Natural killer cell (primary cell): Measurements from ENCODE around the gene HES2. TPM values are rescaled to one million over a fixed set of nuclear protein-coding genes. Genes with fewer than 3 reads are reported as not detected.
"Not testable (repeated sequence)": the region's sequence is repeated elsewhere in the genome, so short reads cannot be mapped to it uniquely, and the experiment has no call there.

Experiments
- ATAC-seq, 3 donors: fragments of 150-1000 bp in 2 of 3; fragments of 200-7000 bp in 1 of 3; cut with Tn5 transposase; 1 replicate in 1 of 3; 2 replicates in 2 of 3; pipeline ENCODE4 v1.10.0; 2021; ENCODE audit warnings: mild to moderate bottlenecking in 2 of 3, moderate library complexity in 2 of 3
- DNase-seq, 2 donors: peaks; one replicate each; pipeline versions ENCODE4 v3.0.0 to v3.0.0-alpha.2; 2013 to 2021; ENCODE audit warnings: mixed read lengths in 1 of 2
- H3K27ac ChIP-seq: one replicate; pipeline ENCODE4 v1.5.1; 2013; ENCODE audit warnings: mild to moderate bottlenecking, low read length
- H3K27me3 ChIP-seq: one replicate; pipeline ENCODE4 v1.6.1; 2013; ENCODE audit warnings: low read length; ENCODE audit not compliant: control insufficient read depth, insufficient read depth
- H3K36me3 ChIP-seq: one replicate; pipeline ENCODE4 v1.6.1; 2013; ENCODE audit warnings: low read length; ENCODE audit not compliant: control insufficient read depth, insufficient read depth
- H3K4me1 ChIP-seq: one replicate; pipeline ENCODE4 v1.6.1; 2013; ENCODE audit warnings: low read length; ENCODE audit not compliant: control insufficient read depth, insufficient read depth
- H3K4me3 ChIP-seq: one replicate; pipeline ENCODE4 v1.5.1; 2013; ENCODE audit warnings: low read length
- H3K9me3 ChIP-seq: one replicate; pipeline ENCODE4 v1.6.1; 2013; ENCODE audit warnings: low read length; ENCODE audit not compliant: control insufficient read depth, insufficient read depth
- H3K27ac Mint-ChIP-seq, 2 donors: one replicate each; pipeline ENCODE4 v1.8.0; 2022; ENCODE audit warnings: mild to moderate bottlenecking in 2 of 2, mixed read lengths in 2 of 2, moderate library complexity in 1 of 2
- H3K27me3 Mint-ChIP-seq, 2 donors: one replicate each; pipeline ENCODE4 v1.8.0; 2022; ENCODE audit warnings: low read depth in 2 of 2, mixed read lengths in 2 of 2
- H3K36me3 Mint-ChIP-seq: one replicate; pipeline ENCODE4 v1.8.0; 2022; ENCODE audit warnings: mixed read lengths
- H3K4me1 Mint-ChIP-seq, 2 donors: one replicate each; pipeline ENCODE4 v1.8.0; 2022; ENCODE audit warnings: mixed read lengths in 2 of 2
- H3K4me3 Mint-ChIP-seq: one replicate; pipeline ENCODE4 v1.8.0; 2022; ENCODE audit warnings: mild to moderate bottlenecking, moderate library complexity, mixed read lengths
- H3K9me3 Mint-ChIP-seq, 2 donors: one replicate each; pipeline ENCODE4 v1.8.0; 2022; ENCODE audit warnings: mixed read lengths in 2 of 2
- WGBS: methylation state at CpG from one replicate; pipeline ENCODE4 v1.1.7; 2013; ENCODE audit warnings: missing lambda C conversion rate; ENCODE audit not compliant: insufficient coverage; 5-methylcytosine and 5-hydroxymethylcytosine counted together
- intact Hi-C: fragments of 100-400 bp; cut with micrococcal nuclease; formaldehyde crosslinking; loops from one replicate; pipeline ENCODE4 v1.14.2; 2022
- total RNA-seq, 4 donors: library from RNA; stranded (reverse); fragments of 120-200 nt in 1 of 4; gene quantifications; one replicate each; pipeline versions ENCODE4 v1.2.3 to v1.2.4, GENCODE V29; 2013 to 2022
- TF ChIP-seq, protein P1 (sequence below): fragments of 200-600 bp; IDR thresholded peaks from one replicate; pipeline ENCODE4 v1.8.0; 2022; ENCODE audit warnings: antibody characterized with exemption

HES2 gene
- total RNA-seq, 3 donors from 2014 or later (not counting 1 experiment from before 2014, with no cell fraction given), result not detected

DNA sequence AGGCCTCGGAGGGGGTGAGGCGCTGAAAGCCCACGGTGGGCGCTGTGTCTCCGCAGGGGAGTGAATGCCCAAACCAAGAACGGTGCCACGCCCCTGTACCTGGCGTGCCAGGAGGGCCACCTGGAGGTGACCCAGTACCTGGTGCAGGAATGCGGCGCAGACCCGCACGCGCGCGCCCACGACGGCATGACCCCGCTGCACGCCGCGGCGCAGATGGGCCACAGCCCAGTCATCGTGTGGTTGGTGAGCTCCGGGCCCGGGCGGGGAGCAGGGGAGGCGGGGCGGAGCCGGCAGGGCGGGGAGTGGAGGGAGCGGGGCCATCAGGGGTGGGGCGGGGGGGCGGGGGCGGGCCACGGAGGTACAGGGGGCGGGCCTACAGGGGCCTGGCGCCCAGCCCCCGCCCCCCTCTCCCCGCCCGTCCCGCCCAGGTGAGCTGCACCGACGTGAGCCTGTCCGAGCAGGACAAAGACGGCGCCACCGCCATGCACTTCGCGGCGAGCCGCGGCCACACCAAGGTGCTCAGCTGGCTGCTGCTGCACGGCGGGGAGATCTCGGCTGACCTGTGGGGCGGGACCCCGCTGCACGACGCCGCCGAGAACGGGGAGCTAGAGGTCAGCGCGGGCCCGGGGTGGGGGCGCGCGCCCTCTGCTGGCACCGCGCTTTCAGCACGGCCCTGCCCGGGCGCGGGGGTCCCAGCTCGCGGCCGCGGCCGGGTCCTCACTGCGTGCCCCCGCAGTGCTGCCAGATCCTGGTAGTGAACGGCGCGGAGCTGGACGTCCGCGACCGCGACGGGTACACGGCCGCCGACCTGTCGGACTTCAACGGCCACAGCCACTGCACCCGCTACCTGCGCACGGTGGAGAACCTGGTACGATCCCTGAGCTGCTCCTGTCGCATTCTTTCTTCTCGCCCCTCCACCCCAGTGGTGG lies 20.7 kb upstream of the HES2 start:
- H3K4me1 Mint-ChIP-seq, result peaks cover 5 to 19% of the 10 kb centered on the region in 2 donors
- H3K27ac Mint-ChIP-seq, result no peak overlapping the region
- DNase-seq (peak; percentile 54 to 81), ATAC-seq (peak; percentile 77 to 92 (median 89))
- TF ChIP-seq, protein P1, sequence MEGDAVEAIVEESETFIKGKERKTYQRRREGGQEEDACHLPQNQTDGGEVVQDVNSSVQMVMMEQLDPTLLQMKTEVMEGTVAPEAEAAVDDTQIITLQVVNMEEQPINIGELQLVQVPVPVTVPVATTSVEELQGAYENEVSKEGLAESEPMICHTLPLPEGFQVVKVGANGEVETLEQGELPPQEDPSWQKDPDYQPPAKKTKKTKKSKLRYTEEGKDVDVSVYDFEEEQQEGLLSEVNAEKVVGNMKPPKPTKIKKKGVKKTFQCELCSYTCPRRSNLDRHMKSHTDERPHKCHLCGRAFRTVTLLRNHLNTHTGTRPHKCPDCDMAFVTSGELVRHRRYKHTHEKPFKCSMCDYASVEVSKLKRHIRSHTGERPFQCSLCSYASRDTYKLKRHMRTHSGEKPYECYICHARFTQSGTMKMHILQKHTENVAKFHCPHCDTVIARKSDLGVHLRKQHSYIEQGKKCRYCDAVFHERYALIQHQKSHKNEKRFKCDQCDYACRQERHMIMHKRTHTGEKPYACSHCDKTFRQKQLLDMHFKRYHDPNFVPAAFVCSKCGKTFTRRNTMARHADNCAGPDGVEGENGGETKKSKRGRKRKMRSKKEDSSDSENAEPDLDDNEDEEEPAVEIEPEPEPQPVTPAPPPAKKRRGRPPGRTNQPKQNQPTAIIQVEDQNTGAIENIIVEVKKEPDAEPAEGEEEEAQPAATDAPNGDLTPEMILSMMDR, result peak; percentile 25
- H3K27me3 Mint-ChIP-seq, result peaks cover 27 to 32% of the 10 kb centered on the region in 2 donors
- Histone ChIP-seq H3K27me3 (peaks cover 10% of the 10 kb centered on the region), H3K4me1 (peaks cover 8% of the 10 kb centered on the region), H3K4me3 (no peak overlapping the region), H3K36me3 (no peaks in the 10 kb centered on the region), H3K27ac (no peak overlapping the region), H3K9me3 (no peaks in the 10 kb centered on the region)
- 7% methylated on average over 93 of the region's 101 CpGs for WGBS
- H3K36me3 Mint-ChIP-seq, result no peaks in the 10 kb centered on the region
- peak overlapping the region; percentile 68 for H3K4me3 Mint-ChIP-seq
- no peaks in the 10 kb centered on the region for H3K9me3 Mint-ChIP-seq
- intact Hi-C loops, result no loop called here

DNA sequence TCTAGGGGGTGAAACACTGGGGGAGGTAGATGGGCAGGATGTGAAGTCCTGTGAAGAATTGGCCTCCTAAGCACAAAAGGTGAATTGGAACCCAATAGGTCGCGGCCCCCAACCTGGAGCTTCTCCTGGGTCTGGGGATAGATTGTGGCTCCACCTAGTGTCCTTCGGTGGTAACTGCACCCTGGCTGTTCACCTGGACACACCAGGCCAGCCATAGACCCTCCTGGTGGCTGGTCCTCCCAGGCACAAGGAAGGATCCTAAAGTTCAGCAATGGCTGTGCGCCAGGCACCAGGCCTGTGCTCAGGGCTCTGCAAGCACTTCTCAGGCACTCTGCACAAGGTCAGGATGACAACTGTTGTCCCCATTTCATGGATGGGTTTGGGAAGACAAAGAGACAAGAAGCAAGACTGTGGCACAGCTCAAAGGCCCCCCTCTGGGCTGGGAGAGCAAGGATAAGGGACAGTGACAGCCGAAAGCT lies 18.4 kb upstream of the HES2 start:
- no peaks in the 10 kb centered on the region for H3K36me3 Mint-ChIP-seq
- peak overlapping the region; percentile 73 for H3K4me3 Mint-ChIP-seq
- no peaks in the 10 kb centered on the region for H3K9me3 Mint-ChIP-seq
- intact Hi-C loops, result loop anchor here (1.0 kb wide), 1 partner anchor 90 kb away; no protein-coding TSS in a partner anchor
- Histone ChIP-seq H3K9me3 (no peaks in the 10 kb centered on the region), H3K27me3 (peaks cover 10% of the 10 kb centered on the region), H3K36me3 (no peaks in the 10 kb centered on the region), H3K4me1 (peaks cover 8% of the 10 kb centered on the region), H3K27ac (no peak overlapping the region), H3K4me3 (no peak overlapping the region)
- peak; percentile 64 to 86 for DNase-seq
- no peak overlapping the region for H3K27ac Mint-ChIP-seq
- WGBS, result 15% methylated on average over 5 of the region's 5 CpGs
- peak; percentile 59 to 72 (median 64) for ATAC-seq
- TF ChIP-seq, protein P1, result peak; percentile 90
- peaks cover 5 to 19% of the 10 kb centered on the region in 2 donors for H3K4me1 Mint-ChIP-seq
- H3K27me3 Mint-ChIP-seq, result peaks cover 20 to 32% of the 10 kb centered on the region in 2 donors

DNA sequence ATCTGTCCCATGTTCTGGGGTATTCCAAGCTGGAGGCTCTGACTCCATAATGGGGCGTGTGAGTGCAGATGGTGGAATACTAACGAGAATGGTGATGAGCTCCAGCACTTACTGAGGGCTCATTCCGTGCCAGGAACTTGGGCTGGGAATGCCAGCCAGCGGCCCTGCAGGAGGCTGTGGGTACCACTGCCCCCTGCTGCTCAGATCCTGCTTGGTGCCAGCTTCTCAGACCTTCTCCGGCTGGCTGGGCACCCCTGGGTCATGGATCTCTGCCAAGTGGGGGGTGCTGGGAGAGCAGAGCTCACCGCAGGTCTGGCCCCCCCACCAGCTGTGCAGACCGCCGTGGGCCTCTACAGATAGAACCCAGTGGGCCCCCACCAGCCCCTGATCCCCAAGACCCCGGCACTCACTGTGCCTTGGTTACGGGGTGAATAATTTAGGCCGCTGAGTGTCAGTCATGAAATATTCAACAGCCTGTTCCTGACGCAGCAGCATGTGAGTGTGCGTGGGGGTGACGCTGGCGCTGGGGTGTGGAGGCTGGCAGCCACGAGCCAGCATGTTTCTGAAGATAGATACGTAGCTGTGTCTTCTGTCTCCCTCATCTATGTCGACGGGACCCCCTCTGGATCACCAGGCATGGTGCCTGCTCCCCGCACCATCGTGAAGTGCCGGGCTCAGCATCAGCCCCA lies 17.4 kb upstream of the HES2 start:
- H3K9me3 ChIP-seq, H3K27ac ChIP-seq, H3K36me3 Mint-ChIP-seq, H3K4me3 Mint-ChIP-seq, H3K36me3 ChIP-seq, H3K9me3 Mint-ChIP-seq, intact Hi-C loops, DNase-seq, H3K4me1 ChIP-seq, H3K27ac Mint-ChIP-seq, H3K4me3 ChIP-seq, H3K27me3 ChIP-seq, ATAC-seq: not testable (repeated sequence)
- Mint-ChIP-seq H3K4me1 (peaks cover 5 to 19% of the 10 kb centered on the region in 2 donors), H3K27me3 (peaks cover 20 to 32% of the 10 kb centered on the region in 2 donors)
- WGBS, result 69% methylated on average over 22 of the region's 22 CpGs

DNA sequence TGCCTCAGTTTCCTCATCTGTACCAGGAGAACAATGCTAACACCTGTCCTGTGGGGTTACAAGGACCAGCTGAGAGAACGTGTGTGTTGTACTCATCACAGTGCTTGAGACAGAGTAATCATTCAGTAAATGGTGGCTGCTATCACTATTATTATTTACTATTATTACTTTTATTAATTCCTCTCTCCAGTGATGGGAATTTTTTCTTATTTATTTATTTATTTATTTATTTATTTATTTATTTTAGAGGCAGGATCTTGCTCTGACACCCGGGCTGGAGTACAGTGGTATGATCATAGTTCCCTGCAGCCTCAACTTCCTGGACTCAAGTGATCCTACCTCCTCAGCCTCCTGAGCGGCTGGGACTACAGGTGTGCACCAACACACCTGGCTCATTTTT lies 16.6 kb upstream of the HES2 start:
- H3K27me3 ChIP-seq, H3K36me3 ChIP-seq, H3K4me1 ChIP-seq, H3K4me3 ChIP-seq, ATAC-seq, H3K9me3 Mint-ChIP-seq, H3K9me3 ChIP-seq, H3K27ac ChIP-seq, H3K36me3 Mint-ChIP-seq, H3K27ac Mint-ChIP-seq, DNase-seq, H3K4me3 Mint-ChIP-seq, intact Hi-C loops: not testable (repeated sequence)
- Mint-ChIP-seq H3K4me1 (peaks cover 5 to 19% of the 10 kb centered on the region in 2 donors), H3K27me3 (peaks cover 15 to 28% of the 10 kb centered on the region in 2 donors)
- WGBS, result 80% methylated on average over 1 of the region's 3 CpGs
